Stimulated activated CD4-positive, alpha-beta T cell treated with anti-CD3 and anti-CD28 coated beads, Interleukin-1b, Interleukin-23, amount 100 ng/mL, for 4 hours (primary cell): Measurements from ENCODE around the gene SYNGR1.
"Not testable (repeated sequence)": the region's sequence is repeated elsewhere in the genome, so short reads cannot be mapped to it uniquely, and the experiment has no call there.

Experiments used
- DNase-seq, 2 donors: peaks; one replicate each; pipeline ENCODE4 v3.0.0-alpha.2; 2020; ENCODE audit warnings: low read depth in 2 of 2

SYNGR1 gene

GRCh38 chr22:39408173-39408572, 58.4 kb downstream of the SYNGR1 start:
- no peak for DNase-seq

- no peak for DNase-seq
These were observed 59.0 kb downstream of the SYNGR1 start for GRCh38 chr22:39408807-39409206.

- no peak for DNase-seq
These were observed 59.8 kb downstream of the SYNGR1 start for GRCh38 chr22:39409516-39410029.

- DNase-seq: no peak
These were observed 60.5 kb downstream of the SYNGR1 start for GRCh38 chr22:39410264-39410663.

GRCh38 chr22:39411828-39412365, 62.1 kb downstream of the SYNGR1 start:
- DNase-seq: not testable (repeated sequence)

GRCh38 chr22:39413204-39413603, 63.4 kb downstream of the SYNGR1 start:
- DNase-seq: not testable (repeated sequence)

GRCh38 chr22:39414377-39414776, 64.6 kb downstream of the SYNGR1 start:
- no peak for DNase-seq

- DNase-seq: no peak
These were observed 65.1 kb downstream of the SYNGR1 start for GRCh38 chr22:39414886-39415285.

- no peak for DNase-seq
These were observed 65.7 kb downstream of the SYNGR1 start for GRCh38 chr22:39415506-39415905.

- DNase-seq: no peak
These were observed 66.5 kb downstream of the SYNGR1 start for GRCh38 chr22:39416319-39416718.

GRCh38 chr22:39417641-39418040, 67.8 kb downstream of the SYNGR1 start:
- no peak for DNase-seq

GRCh38 chr22:39418696-39419095, 68.9 kb downstream of the SYNGR1 start:
- no peak for DNase-seq

GRCh38 chr22:39419096-39419495, 69.3 kb downstream of the SYNGR1 start:
- DNase-seq: no peak

- no peak for DNase-seq
These were observed 70.1 kb downstream of the SYNGR1 start for GRCh38 chr22:39419911-39420310.

- no peak for DNase-seq
These were observed 71.9 kb downstream of the SYNGR1 start for GRCh38 chr22:39421691-39422090.

GRCh38 chr22:39422101-39422500, 72.3 kb downstream of the SYNGR1 start:
- no peak for DNase-seq

GRCh38 chr22:39422721-39423120, 72.9 kb downstream of the SYNGR1 start:
- DNase-seq: no peak

- no peak for DNase-seq
These were observed 74.2 kb downstream of the SYNGR1 start for GRCh38 chr22:39423976-39424375.

GRCh38 chr22:39426380-39427043, 76.7 kb downstream of the SYNGR1 start:
- DNase-seq: no peak

GRCh38 chr22:39427751-39428596, 78.2 kb downstream of the SYNGR1 start:
- no peak for DNase-seq

- no peak for DNase-seq
These were observed 78.8 kb downstream of the SYNGR1 start for GRCh38 chr22:39428597-39429071.

GRCh38 chr22:39429186-39429585, 79.4 kb downstream of the SYNGR1 start:
- no peak for DNase-seq
